WTC11 (cell line): Measurements from ENCODE around the gene GNL1. TPM values are rescaled to one million over a fixed set of nuclear protein-coding genes. Genes with fewer than 3 reads are reported as not detected.

Experiments
- ATAC-seq: fragments of 200-7000 bp; cut with Tn5 transposase; 2 replicates; pipeline ENCODE4 v1.10.0; 2021; ENCODE audit warnings: mild to moderate bottlenecking, moderate library complexity
- CTCF ChIA-PET: fragments of 300-600 bp; sonication (Branson Sonifier 250); formaldehyde crosslinking; loops from one replicate; lab custom pipeline; 2021; ENCODE audit warnings: antibody characterized with exemption; lab: Charles Lee
- POLR2A ChIA-PET: fragments of 350-600 bp; sonication (Branson Sonifier 250); formaldehyde crosslinking; loops from one replicate; lab custom pipeline; 2021; ENCODE audit warnings: antibody characterized with exemption; lab: Charles Lee
- DNase-seq: peaks from one replicate; pipeline ENCODE4 v3.0.0; 2021; ENCODE audit warnings: low spot score
- H3K27ac Mint-ChIP-seq: 2 replicates; pipeline ENCODE4 v1.8.0; 2021; ENCODE audit warnings: mixed read lengths
- H3K27me3 Mint-ChIP-seq: 2 replicates; pipeline ENCODE4 v1.8.0; 2021; ENCODE audit warnings: low read depth, mild to moderate bottlenecking, moderate library complexity, mixed read lengths
- H3K36me3 Mint-ChIP-seq: 2 replicates; pipeline ENCODE4 v1.8.0; 2021; ENCODE audit warnings: mixed read lengths
- H3K4me1 Mint-ChIP-seq: 2 replicates; pipeline ENCODE4 v1.8.0; 2022; ENCODE audit warnings: mixed read lengths
- H3K4me3 Mint-ChIP-seq: 2 replicates; pipeline ENCODE4 v1.8.0; 2021; ENCODE audit warnings: mild to moderate bottlenecking, moderate library complexity, mixed read lengths
- H3K9me3 Mint-ChIP-seq: 2 replicates; pipeline ENCODE4 v1.8.0; 2021; ENCODE audit warnings: mixed read lengths
- ATF1 ChIP-seq: sonication (generic); formaldehyde crosslinking; IDR thresholded peaks from 2 replicates; pipeline ENCODE4 v1.8.1; 2023; ENCODE audit warnings: mild to moderate bottlenecking, moderate library complexity, missing genetic modification reagents
- CBFB ChIP-seq: sonication (generic); formaldehyde crosslinking; IDR thresholded peaks from 2 replicates; pipeline ENCODE4 v1.8.1; 2022; ENCODE audit warnings: mild to moderate bottlenecking, low read depth, missing genetic modification reagents
- FOXJ3 ChIP-seq: sonication (generic); formaldehyde crosslinking; IDR thresholded peaks from 2 replicates; pipeline ENCODE4 v1.9.0; 2021; ENCODE audit warnings: missing genetic modification reagents, mild to moderate bottlenecking, borderline replicate concordance
- JUN ChIP-seq: sonication (generic); formaldehyde crosslinking; IDR thresholded peaks from 2 replicates; pipeline ENCODE4 v1.8.0; 2023; ENCODE audit warnings: mild to moderate bottlenecking, missing genetic modification reagents
- KAT7 ChIP-seq: sonication (generic); formaldehyde crosslinking; IDR thresholded peaks from 2 replicates; pipeline ENCODE4 v1.8.1; 2023; ENCODE audit warnings: missing genetic modification reagents, mild to moderate bottlenecking, borderline replicate concordance
- MYBL2 ChIP-seq: sonication (generic); formaldehyde crosslinking; IDR thresholded peaks from 2 replicates; pipeline ENCODE4 v1.8.1; 2023; ENCODE audit warnings: mild to moderate bottlenecking, moderate library complexity, missing genetic modification reagents
- NFATC4 ChIP-seq: fragments of 250-450 bp; sonication (Bioruptor Pico); IDR thresholded peaks from 2 replicates; pipeline ENCODE4 v1.9.0; 2021; ENCODE audit warnings: mild to moderate bottlenecking
- RORB ChIP-seq: fragments of 250-450 bp; sonication (Bioruptor Pico); IDR thresholded peaks from 2 replicates; pipeline ENCODE4 v1.9.0; 2021; ENCODE audit warnings: mild to moderate bottlenecking
- SMAD3 ChIP-seq: sonication (generic); formaldehyde crosslinking; IDR thresholded peaks from 2 replicates; pipeline ENCODE4 v1.8.0; 2022; ENCODE audit warnings: missing genetic modification reagents, mild to moderate bottlenecking, borderline replicate concordance
- SMAD4 ChIP-seq: sonication (generic); formaldehyde crosslinking; IDR thresholded peaks from 2 replicates; pipeline ENCODE4 v1.8.0; 2022; ENCODE audit warnings: mild to moderate bottlenecking, missing genetic modification reagents
- TEAD4 ChIP-seq: sonication (generic); formaldehyde crosslinking; IDR thresholded peaks from 2 replicates; pipeline ENCODE4 v1.8.0; 2022; ENCODE audit warnings: mild to moderate bottlenecking, missing genetic modification reagents
- ZBTB21 ChIP-seq: sonication (generic); formaldehyde crosslinking; IDR thresholded peaks from 2 replicates; pipeline ENCODE4 v1.8.1; 2023; ENCODE audit warnings: mild to moderate bottlenecking, missing genetic modification reagents, borderline replicate concordance
- ZNF396 ChIP-seq: fragments of 250-450 bp; sonication (Bioruptor Pico); IDR thresholded peaks from 2 replicates; pipeline ENCODE4 v1.8.0; 2021; ENCODE audit warnings: mild to moderate bottlenecking, moderate library complexity, borderline replicate concordance
- ZNF416 ChIP-seq: fragments of 250-450 bp; sonication (Bioruptor Pico); IDR thresholded peaks from 2 replicates; pipeline ENCODE4 v1.9.0; 2021; ENCODE audit warnings: mild to moderate bottlenecking, inconsistent platforms
- total RNA-seq: library from RNA; stranded (reverse); gene quantifications from 3 replicates; pipeline ENCODE4 v1.2.3, GENCODE V29; 2021
- TF ChIP-seq, protein P1 (sequence below): sonication (generic); formaldehyde crosslinking; IDR thresholded peaks from 2 replicates; pipeline ENCODE4 v1.8.0; 2022; ENCODE audit warnings: missing genetic modification reagents
- TF ChIP-seq, protein P2 (sequence below): sonication (generic); formaldehyde crosslinking; IDR thresholded peaks from 2 replicates; pipeline ENCODE4 v1.8.1; 2023; ENCODE audit warnings: mild to moderate bottlenecking, missing genetic modification reagents
- TF ChIP-seq, protein P3 (sequence below): sonication (generic); formaldehyde crosslinking; IDR thresholded peaks from 2 replicates; pipeline ENCODE4 v1.8.1; 2022; ENCODE audit warnings: mild to moderate bottlenecking, missing genetic modification reagents, moderate library complexity, borderline replicate concordance
- TF ChIP-seq, protein P4 (sequence below): sonication (generic); formaldehyde crosslinking; IDR thresholded peaks from 2 replicates; pipeline ENCODE4 v1.8.0; 2023; ENCODE audit warnings: missing genetic modification reagents
- TF ChIP-seq, protein P5 (sequence below): fragments of 250-450 bp; sonication (Bioruptor Pico); IDR thresholded peaks from 2 replicates; pipeline ENCODE4 v2.1.2; 2022; ENCODE audit warnings: mild to moderate bottlenecking, moderate library complexity
- TF ChIP-seq, protein P6 (sequence below): sonication (generic); formaldehyde crosslinking; conservative IDR thresholded peaks from 2 replicates; pipeline ENCODE4 v1.8.1; 2022; ENCODE audit warnings: mild to moderate bottlenecking, missing genetic modification reagents
- TF ChIP-seq, protein P7 (sequence below): sonication (generic); formaldehyde crosslinking; IDR thresholded peaks from 2 replicates; pipeline ENCODE4 v1.8.1; 2023; ENCODE audit warnings: mild to moderate bottlenecking, missing genetic modification reagents, moderate library complexity
- TF ChIP-seq, protein P8 (sequence below): fragments of 250-450 bp; sonication (Bioruptor Pico); IDR thresholded peaks from 2 replicates; pipeline ENCODE4 v1.8.0; 2021; ENCODE audit warnings: mild to moderate bottlenecking
- TF ChIP-seq, protein P9 (sequence below): fragments of 200-600 bp; IDR thresholded peaks from 2 replicates; pipeline ENCODE4 v1.8.0; 2022; ENCODE audit warnings: antibody characterized with exemption

The GNL1 gene
- total RNA-seq, 1 experiment from 2014 or later, result 85.7 TPM

DNA sequence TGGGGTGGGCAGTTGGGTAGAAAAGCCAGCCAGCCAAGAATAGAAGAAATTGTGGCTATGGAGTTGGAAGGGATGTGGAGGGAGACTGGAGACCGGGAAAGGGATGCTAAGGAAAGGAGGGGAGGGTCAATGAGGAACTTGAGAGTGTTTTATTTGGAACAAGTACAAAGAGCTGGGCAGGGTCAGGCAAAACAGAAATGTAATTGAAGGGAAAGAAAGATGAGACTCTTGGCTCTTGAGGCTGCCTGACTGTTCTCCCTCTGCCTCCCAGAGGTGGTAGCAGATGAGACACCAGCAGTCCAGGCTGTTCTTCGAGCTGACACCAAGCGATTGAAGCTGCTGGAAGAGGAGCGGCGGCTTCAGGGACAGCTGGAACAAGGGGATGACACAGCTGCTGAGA lies 27.6 kb upstream of the GNL1 start:
- CTCF ChIA-PET, result interaction anchor here (1.1 to 2.4 kb wide), 3 partner anchors 14 to 100 kb away, joined by 3 to 8 read pairs (median 5); no protein-coding TSS in a partner anchor
- no peak for ATAC-seq

DNA sequence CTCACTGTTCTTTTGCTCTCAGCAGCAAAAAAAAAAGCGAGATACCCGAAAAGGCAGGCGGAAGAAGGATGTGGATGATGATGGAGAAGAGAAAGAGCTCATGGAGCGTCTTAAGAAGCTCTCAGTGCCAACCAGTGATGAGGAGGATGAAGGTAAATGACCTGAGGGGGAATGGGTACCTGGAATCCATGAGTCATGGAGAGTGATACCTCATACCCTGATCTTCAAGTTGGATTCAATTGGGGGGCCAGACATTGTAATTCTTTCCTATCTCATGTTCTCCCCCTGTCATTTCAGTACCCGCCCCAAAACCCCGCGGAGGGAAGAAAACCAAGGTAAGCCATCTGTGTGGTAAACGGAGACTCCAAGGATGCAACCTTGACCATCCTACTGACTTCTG lies 21.8 kb upstream of the GNL1 start:
- H3K4me3 Mint-ChIP-seq, result no peak overlapping the region

More for the DNA sequence above, 27.6 kb upstream of the GNL1 start:
- no peaks in the 10 kb centered on the region for H3K9me3 Mint-ChIP-seq
- DNase-seq, result no peak
- no peaks in the 10 kb centered on the region for H3K4me1 Mint-ChIP-seq
- H3K27me3 Mint-ChIP-seq, result no peaks in the 10 kb centered on the region
- no peak overlapping the region for H3K27ac Mint-ChIP-seq
- TF ChIP-seq, protein P1, sequence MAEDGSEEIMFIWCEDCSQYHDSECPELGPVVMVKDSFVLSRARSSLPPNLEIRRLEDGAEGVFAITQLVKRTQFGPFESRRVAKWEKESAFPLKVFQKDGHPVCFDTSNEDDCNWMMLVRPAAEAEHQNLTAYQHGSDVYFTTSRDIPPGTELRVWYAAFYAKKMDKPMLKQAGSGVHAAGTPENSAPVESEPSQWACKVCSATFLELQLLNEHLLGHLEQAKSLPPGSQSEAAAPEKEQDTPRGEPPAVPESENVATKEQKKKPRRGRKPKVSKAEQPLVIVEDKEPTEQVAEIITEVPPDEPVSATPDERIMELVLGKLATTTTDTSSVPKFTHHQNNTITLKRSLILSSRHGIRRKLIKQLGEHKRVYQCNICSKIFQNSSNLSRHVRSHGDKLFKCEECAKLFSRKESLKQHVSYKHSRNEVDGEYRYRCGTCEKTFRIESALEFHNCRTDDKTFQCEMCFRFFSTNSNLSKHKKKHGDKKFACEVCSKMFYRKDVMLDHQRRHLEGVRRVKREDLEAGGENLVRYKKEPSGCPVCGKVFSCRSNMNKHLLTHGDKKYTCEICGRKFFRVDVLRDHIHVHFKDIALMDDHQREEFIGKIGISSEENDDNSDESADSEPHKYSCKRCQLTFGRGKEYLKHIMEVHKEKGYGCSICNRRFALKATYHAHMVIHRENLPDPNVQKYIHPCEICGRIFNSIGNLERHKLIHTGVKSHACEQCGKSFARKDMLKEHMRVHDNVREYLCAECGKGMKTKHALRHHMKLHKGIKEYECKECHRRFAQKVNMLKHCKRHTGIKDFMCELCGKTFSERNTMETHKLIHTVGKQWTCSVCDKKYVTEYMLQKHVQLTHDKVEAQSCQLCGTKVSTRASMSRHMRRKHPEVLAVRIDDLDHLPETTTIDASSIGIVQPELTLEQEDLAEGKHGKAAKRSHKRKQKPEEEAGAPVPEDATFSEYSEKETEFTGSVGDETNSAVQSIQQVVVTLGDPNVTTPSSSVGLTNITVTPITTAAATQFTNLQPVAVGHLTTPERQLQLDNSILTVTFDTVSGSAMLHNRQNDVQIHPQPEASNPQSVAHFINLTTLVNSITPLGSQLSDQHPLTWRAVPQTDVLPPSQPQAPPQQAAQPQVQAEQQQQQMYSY (CRISPR knock-in tag), result no peak
- no peak for TF ChIP-seq ZBTB21 (CRISPR knock-in tag)
- TF ChIP-seq, protein P2, sequence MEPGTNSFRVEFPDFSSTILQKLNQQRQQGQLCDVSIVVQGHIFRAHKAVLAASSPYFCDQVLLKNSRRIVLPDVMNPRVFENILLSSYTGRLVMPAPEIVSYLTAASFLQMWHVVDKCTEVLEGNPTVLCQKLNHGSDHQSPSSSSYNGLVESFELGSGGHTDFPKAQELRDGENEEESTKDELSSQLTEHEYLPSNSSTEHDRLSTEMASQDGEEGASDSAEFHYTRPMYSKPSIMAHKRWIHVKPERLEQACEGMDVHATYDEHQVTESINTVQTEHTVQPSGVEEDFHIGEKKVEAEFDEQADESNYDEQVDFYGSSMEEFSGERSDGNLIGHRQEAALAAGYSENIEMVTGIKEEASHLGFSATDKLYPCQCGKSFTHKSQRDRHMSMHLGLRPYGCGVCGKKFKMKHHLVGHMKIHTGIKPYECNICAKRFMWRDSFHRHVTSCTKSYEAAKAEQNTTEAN, result no peak
- TF ChIP-seq FOXJ3 (CRISPR knock-in tag), result no peak
- TF ChIP-seq NFATC4 (CRISPR knock-in tag), result no peak
- TF ChIP-seq ATF1, result no peak
- TF ChIP-seq, protein P3, sequence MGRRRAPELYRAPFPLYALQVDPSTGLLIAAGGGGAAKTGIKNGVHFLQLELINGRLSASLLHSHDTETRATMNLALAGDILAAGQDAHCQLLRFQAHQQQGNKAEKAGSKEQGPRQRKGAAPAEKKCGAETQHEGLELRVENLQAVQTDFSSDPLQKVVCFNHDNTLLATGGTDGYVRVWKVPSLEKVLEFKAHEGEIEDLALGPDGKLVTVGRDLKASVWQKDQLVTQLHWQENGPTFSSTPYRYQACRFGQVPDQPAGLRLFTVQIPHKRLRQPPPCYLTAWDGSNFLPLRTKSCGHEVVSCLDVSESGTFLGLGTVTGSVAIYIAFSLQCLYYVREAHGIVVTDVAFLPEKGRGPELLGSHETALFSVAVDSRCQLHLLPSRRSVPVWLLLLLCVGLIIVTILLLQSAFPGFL, result no peak
- no peak for TF ChIP-seq SMAD3 (CRISPR knock-in tag)
- TF ChIP-seq, protein P4, sequence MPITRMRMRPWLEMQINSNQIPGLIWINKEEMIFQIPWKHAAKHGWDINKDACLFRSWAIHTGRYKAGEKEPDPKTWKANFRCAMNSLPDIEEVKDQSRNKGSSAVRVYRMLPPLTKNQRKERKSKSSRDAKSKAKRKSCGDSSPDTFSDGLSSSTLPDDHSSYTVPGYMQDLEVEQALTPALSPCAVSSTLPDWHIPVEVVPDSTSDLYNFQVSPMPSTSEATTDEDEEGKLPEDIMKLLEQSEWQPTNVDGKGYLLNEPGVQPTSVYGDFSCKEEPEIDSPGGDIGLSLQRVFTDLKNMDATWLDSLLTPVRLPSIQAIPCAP (CRISPR knock-in tag), result no peak
- TF ChIP-seq ZNF396 (CRISPR knock-in tag), result no peak
- POLR2A ChIA-PET, result no interaction called here
- no peak overlapping the region for H3K4me3 Mint-ChIP-seq
- H3K36me3 Mint-ChIP-seq, result peaks cover 92% of the 10 kb centered on the region

More for the DNA sequence above, 21.8 kb upstream of the GNL1 start:
- Mint-ChIP-seq H3K4me1 (peaks cover 4% of the 10 kb centered on the region), H3K36me3 (peaks cover 63% of the 10 kb centered on the region), H3K9me3 (no peaks in the 10 kb centered on the region), H3K27me3 (no peaks in the 10 kb centered on the region), H3K27ac (no peak overlapping the region)
- DNase-seq (no peak), ATAC-seq (no peak)
- POLR2A ChIA-PET, result no interaction called here
- CTCF ChIA-PET, result interaction anchor here (0.6 to 1.5 kb wide), 4 partner anchors 19 to 101 kb away, joined by 3 to 4 read pairs (median 3); no protein-coding TSS in a partner anchor
- TF ChIP-seq JUN (CRISPR knock-in tag), result no peak
- no peak for TF ChIP-seq TEAD4 (CRISPR knock-in tag)
- no peak for TF ChIP-seq SMAD4 (CRISPR knock-in tag)
- TF ChIP-seq, protein P5, sequence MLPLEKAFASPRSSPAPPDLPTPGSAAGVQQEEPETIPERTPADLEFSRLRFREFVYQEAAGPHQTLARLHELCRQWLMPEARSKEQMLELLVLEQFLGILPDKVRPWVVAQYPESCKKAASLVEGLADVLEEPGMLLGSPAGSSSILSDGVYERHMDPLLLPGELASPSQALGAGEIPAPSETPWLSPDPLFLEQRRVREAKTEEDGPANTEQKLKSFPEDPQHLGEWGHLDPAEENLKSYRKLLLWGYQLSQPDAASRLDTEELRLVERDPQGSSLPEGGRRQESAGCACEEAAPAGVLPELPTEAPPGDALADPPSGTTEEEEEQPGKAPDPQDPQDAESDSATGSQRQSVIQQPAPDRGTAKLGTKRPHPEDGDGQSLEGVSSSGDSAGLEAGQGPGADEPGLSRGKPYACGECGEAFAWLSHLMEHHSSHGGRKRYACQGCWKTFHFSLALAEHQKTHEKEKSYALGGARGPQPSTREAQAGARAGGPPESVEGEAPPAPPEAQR (CRISPR knock-in tag), result no peak
- TF ChIP-seq ZNF416 (CRISPR knock-in tag), result no peak
- TF ChIP-seq RORB, result no peak
- TF ChIP-seq, protein P6, sequence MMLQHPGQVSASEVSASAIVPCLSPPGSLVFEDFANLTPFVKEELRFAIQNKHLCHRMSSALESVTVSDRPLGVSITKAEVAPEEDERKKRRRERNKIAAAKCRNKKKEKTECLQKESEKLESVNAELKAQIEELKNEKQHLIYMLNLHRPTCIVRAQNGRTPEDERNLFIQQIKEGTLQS (CRISPR knock-in tag), result no peak
- no peak for TF ChIP-seq MYBL2 (CRISPR knock-in tag)
- TF ChIP-seq, protein P7, sequence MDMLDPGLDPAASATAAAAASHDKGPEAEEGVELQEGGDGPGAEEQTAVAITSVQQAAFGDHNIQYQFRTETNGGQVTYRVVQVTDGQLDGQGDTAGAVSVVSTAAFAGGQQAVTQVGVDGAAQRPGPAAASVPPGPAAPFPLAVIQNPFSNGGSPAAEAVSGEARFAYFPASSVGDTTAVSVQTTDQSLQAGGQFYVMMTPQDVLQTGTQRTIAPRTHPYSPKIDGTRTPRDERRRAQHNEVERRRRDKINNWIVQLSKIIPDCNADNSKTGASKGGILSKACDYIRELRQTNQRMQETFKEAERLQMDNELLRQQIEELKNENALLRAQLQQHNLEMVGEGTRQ, result no peak
- TF ChIP-seq, protein P8, sequence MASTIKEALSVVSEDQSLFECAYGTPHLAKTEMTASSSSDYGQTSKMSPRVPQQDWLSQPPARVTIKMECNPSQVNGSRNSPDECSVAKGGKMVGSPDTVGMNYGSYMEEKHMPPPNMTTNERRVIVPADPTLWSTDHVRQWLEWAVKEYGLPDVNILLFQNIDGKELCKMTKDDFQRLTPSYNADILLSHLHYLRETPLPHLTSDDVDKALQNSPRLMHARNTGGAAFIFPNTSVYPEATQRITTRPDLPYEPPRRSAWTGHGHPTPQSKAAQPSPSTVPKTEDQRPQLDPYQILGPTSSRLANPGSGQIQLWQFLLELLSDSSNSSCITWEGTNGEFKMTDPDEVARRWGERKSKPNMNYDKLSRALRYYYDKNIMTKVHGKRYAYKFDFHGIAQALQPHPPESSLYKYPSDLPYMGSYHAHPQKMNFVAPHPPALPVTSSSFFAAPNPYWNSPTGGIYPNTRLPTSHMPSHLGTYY (CRISPR knock-in tag), result no peak
- TF ChIP-seq CBFB, result no peak
- TF ChIP-seq, protein P9, sequence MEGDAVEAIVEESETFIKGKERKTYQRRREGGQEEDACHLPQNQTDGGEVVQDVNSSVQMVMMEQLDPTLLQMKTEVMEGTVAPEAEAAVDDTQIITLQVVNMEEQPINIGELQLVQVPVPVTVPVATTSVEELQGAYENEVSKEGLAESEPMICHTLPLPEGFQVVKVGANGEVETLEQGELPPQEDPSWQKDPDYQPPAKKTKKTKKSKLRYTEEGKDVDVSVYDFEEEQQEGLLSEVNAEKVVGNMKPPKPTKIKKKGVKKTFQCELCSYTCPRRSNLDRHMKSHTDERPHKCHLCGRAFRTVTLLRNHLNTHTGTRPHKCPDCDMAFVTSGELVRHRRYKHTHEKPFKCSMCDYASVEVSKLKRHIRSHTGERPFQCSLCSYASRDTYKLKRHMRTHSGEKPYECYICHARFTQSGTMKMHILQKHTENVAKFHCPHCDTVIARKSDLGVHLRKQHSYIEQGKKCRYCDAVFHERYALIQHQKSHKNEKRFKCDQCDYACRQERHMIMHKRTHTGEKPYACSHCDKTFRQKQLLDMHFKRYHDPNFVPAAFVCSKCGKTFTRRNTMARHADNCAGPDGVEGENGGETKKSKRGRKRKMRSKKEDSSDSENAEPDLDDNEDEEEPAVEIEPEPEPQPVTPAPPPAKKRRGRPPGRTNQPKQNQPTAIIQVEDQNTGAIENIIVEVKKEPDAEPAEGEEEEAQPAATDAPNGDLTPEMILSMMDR, result no peak
- no peak for TF ChIP-seq KAT7 (CRISPR knock-in tag)
- TF ChIP-seq, all 79 proteins: peak for 0
